Measurements from ENCODE around the gene SPOCD1.

The SPOCD1 gene

GRCh38 chr1:31807273-31808048 is 8.4 kb downstream of the SPOCD1 start:
- H3K4me1 ChIP-seq (ENCODE audit: control insufficient read depth, insufficient read depth, low read length) = no peaks in the 10 kb centered on the region
- H3K36me3 ChIP-seq (ENCODE audit: control insufficient read depth, insufficient read depth, low read length) = no peaks in the 10 kb centered on the region
- no peaks in the 10 kb centered on the region for H3K27me3 ChIP-seq (ENCODE audit: control insufficient read depth, insufficient read depth, low read length)
- H3K9me3 ChIP-seq (ENCODE audit: control insufficient read depth, low read length) = no peaks in the 10 kb centered on the region
- H3K9ac ChIP-seq (ENCODE audit: low read length) = no peak overlapping the region
- H3K4me3 ChIP-seq (ENCODE audit: low read length) = no peak overlapping the region

- H3K4me3 ChIP-seq (ENCODE audit: low read length) = no peak overlapping the region
- H3K9me3 ChIP-seq (ENCODE audit: control insufficient read depth, low read length) = no peaks in the 10 kb centered on the region
- H3K36me3 ChIP-seq (ENCODE audit: control insufficient read depth, insufficient read depth, low read length) = no peaks in the 10 kb centered on the region
- H3K4me1 ChIP-seq (ENCODE audit: control insufficient read depth, insufficient read depth, low read length) = no peaks in the 10 kb centered on the region
- no peaks in the 10 kb centered on the region for H3K27me3 ChIP-seq (ENCODE audit: control insufficient read depth, insufficient read depth, low read length)
- H3K9ac ChIP-seq (ENCODE audit: low read length) = no peak overlapping the region
These were observed 10.5 kb downstream of the SPOCD1 start for GRCh38 chr1:31805318-31805717.

- peaks cover under 1% of the 10 kb centered on the region for H3K4me1 ChIP-seq (ENCODE audit: control insufficient read depth, insufficient read depth, low read length)
- no peaks in the 10 kb centered on the region for H3K36me3 ChIP-seq (ENCODE audit: control insufficient read depth, insufficient read depth, low read length)
- no peak overlapping the region for H3K9ac ChIP-seq (ENCODE audit: low read length)
- no peaks in the 10 kb centered on the region for H3K27me3 ChIP-seq (ENCODE audit: control insufficient read depth, insufficient read depth, low read length)
- H3K9me3 ChIP-seq (ENCODE audit: control insufficient read depth, low read length) = no peaks in the 10 kb centered on the region
- H3K4me3 ChIP-seq (ENCODE audit: low read length) = no peak overlapping the region
These were observed 11.7 kb downstream of the SPOCD1 start for GRCh38 chr1:31804098-31804497.

GRCh38 chr1:31803610-31804009 is 12.2 kb downstream of the SPOCD1 start:
- Histone ChIP-seq H3K27me3 (ENCODE audit: control insufficient read depth, insufficient read depth, low read length) (peaks cover 4% of the 10 kb centered on the region), H3K9ac (ENCODE audit: low read length) (no peak overlapping the region), H3K9me3 (ENCODE audit: control insufficient read depth, low read length) (no peaks in the 10 kb centered on the region), H3K4me3 (ENCODE audit: low read length) (no peak overlapping the region), H3K4me1 (ENCODE audit: control insufficient read depth, insufficient read depth, low read length) (peaks cover 5% of the 10 kb centered on the region), H3K36me3 (ENCODE audit: control insufficient read depth, insufficient read depth, low read length) (no peaks in the 10 kb centered on the region)

GRCh38 chr1:31802190-31803150 is 13.4 kb downstream of the SPOCD1 start:
- peaks cover 7% of the 10 kb centered on the region for H3K4me1 ChIP-seq (ENCODE audit: control insufficient read depth, insufficient read depth, low read length)
- H3K36me3 ChIP-seq (ENCODE audit: control insufficient read depth, insufficient read depth, low read length) = no peaks in the 10 kb centered on the region
- H3K9me3 ChIP-seq (ENCODE audit: control insufficient read depth, low read length) = no peaks in the 10 kb centered on the region
- peak overlapping the region; percentile 15 for H3K9ac ChIP-seq (ENCODE audit: low read length)
- H3K27me3 ChIP-seq (ENCODE audit: control insufficient read depth, insufficient read depth, low read length) = peaks cover 8% of the 10 kb centered on the region
- peak overlapping the region; percentile 14 for H3K4me3 ChIP-seq (ENCODE audit: low read length)

GRCh38 chr1:31801458-31801857 is 14.4 kb downstream of the SPOCD1 start:
- Histone ChIP-seq H3K27me3 (ENCODE audit: control insufficient read depth, insufficient read depth, low read length) (peaks cover 8% of the 10 kb centered on the region), H3K4me3 (ENCODE audit: low read length) (no peak overlapping the region), H3K9ac (ENCODE audit: low read length) (no peak overlapping the region), H3K9me3 (ENCODE audit: control insufficient read depth, low read length) (no peaks in the 10 kb centered on the region), H3K36me3 (ENCODE audit: control insufficient read depth, insufficient read depth, low read length) (no peaks in the 10 kb centered on the region), H3K4me1 (ENCODE audit: control insufficient read depth, insufficient read depth, low read length) (peaks cover 7% of the 10 kb centered on the region)

GRCh38 chr1:31800674-31800967 is 15.2 kb downstream of the SPOCD1 start:
- H3K36me3 ChIP-seq (ENCODE audit: control insufficient read depth, insufficient read depth, low read length) = no peaks in the 10 kb centered on the region
- H3K4me3 ChIP-seq (ENCODE audit: low read length) = no peak overlapping the region
- H3K27me3 ChIP-seq (ENCODE audit: control insufficient read depth, insufficient read depth, low read length) = peaks cover 8% of the 10 kb centered on the region
- H3K9ac ChIP-seq (ENCODE audit: low read length) = no peak overlapping the region
- no peaks in the 10 kb centered on the region for H3K9me3 ChIP-seq (ENCODE audit: control insufficient read depth, low read length)
- peaks cover 7% of the 10 kb centered on the region for H3K4me1 ChIP-seq (ENCODE audit: control insufficient read depth, insufficient read depth, low read length)

- Histone ChIP-seq H3K9ac (ENCODE audit: low read length) (no peak overlapping the region), H3K36me3 (ENCODE audit: control insufficient read depth, insufficient read depth, low read length) (no peaks in the 10 kb centered on the region), H3K4me3 (ENCODE audit: low read length) (no peak overlapping the region), H3K27me3 (ENCODE audit: control insufficient read depth, insufficient read depth, low read length) (peaks cover 8% of the 10 kb centered on the region), H3K9me3 (ENCODE audit: control insufficient read depth, low read length) (no peaks in the 10 kb centered on the region), H3K4me1 (ENCODE audit: control insufficient read depth, insufficient read depth, low read length) (peaks cover 7% of the 10 kb centered on the region)
These were observed 15.7 kb downstream of the SPOCD1 start for GRCh38 chr1:31799895-31800673.

- peaks cover 7% of the 10 kb centered on the region for H3K4me1 ChIP-seq (ENCODE audit: control insufficient read depth, insufficient read depth, low read length)
- H3K4me3 ChIP-seq (ENCODE audit: low read length) = no peak overlapping the region
- no peaks in the 10 kb centered on the region for H3K9me3 ChIP-seq (ENCODE audit: control insufficient read depth, low read length)
- peaks cover 8% of the 10 kb centered on the region for H3K27me3 ChIP-seq (ENCODE audit: control insufficient read depth, insufficient read depth, low read length)
- H3K36me3 ChIP-seq (ENCODE audit: control insufficient read depth, insufficient read depth, low read length) = no peaks in the 10 kb centered on the region
- H3K9ac ChIP-seq (ENCODE audit: low read length) = no peak overlapping the region
These were observed 16.5 kb downstream of the SPOCD1 start for GRCh38 chr1:31799196-31799894.

- Histone ChIP-seq H3K9ac (ENCODE audit: low read length) (no peak overlapping the region), H3K4me3 (ENCODE audit: low read length) (no peak overlapping the region)
These were observed 17.2 kb downstream of the SPOCD1 start for GRCh38 chr1:31798433-31799195.

GRCh38 chr1:31798086-31798432 is 17.8 kb downstream of the SPOCD1 start:
- H3K36me3 ChIP-seq (ENCODE audit: control insufficient read depth, insufficient read depth, low read length) = no peaks in the 10 kb centered on the region
- no peak overlapping the region for H3K4me3 ChIP-seq (ENCODE audit: low read length)
- no peaks in the 10 kb centered on the region for H3K9me3 ChIP-seq (ENCODE audit: control insufficient read depth, low read length)
- peaks cover 7% of the 10 kb centered on the region for H3K4me1 ChIP-seq (ENCODE audit: control insufficient read depth, insufficient read depth, low read length)
- H3K9ac ChIP-seq (ENCODE audit: low read length) = no peak overlapping the region
- H3K27me3 ChIP-seq (ENCODE audit: control insufficient read depth, insufficient read depth, low read length) = peaks cover 8% of the 10 kb centered on the region

More at GRCh38 chr1:31798433-31799195, 17.2 kb downstream of the SPOCD1 start:
- Histone ChIP-seq H3K27me3 (ENCODE audit: control insufficient read depth, insufficient read depth, low read length) (peaks cover 8% of the 10 kb centered on the region), H3K36me3 (ENCODE audit: control insufficient read depth, insufficient read depth, low read length) (no peaks in the 10 kb centered on the region), H3K9me3 (ENCODE audit: control insufficient read depth, low read length) (no peaks in the 10 kb centered on the region), H3K4me1 (ENCODE audit: control insufficient read depth, insufficient read depth, low read length) (peaks cover 7% of the 10 kb centered on the region)

Measured in mucosa of stomach (tissue), 1 donor.